Measurements from ENCODE around the gene CD109.

DNA sequence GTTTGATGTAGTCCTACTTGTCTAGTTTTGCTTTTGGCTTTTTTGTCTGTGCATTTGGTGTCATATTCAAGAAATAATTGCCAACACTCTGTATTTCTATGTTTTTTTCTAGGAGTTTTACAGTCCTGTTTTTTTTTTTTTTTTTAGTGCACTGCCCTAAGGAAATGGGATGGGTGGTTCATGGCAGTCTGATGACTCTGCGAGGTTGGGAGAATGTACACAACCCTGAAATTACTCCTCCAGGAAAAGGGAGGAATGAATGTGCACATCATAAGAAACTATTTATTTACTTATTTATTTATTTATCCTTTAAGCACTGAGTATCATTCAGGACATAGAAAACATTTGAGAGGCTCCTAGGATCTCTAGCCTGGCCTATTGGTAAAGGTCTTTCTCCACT lies 27.0 kb upstream of the CD109 start:
- TF ChIP-seq RCOR1 (conservative IDR thresholded peaks at IDR 0.05; ENCODE audit: low read depth, low read length), result no peak
- no peak for TF ChIP-seq JUNB (IDR thresholded peaks at IDR 0.05)
- no peak for TF ChIP-seq ZNF384 (IDR thresholded peaks at IDR 0.05; ENCODE audit: borderline replicate concordance, low read depth, low read length)
- TF ChIP-seq CEBPB (IDR thresholded peaks at IDR 0.05; ENCODE audit: borderline replicate concordance in 1 of 2, low read depth in 2 of 2, low read length in 2 of 2), result no peak
- TF ChIP-seq E2F4 (IDR thresholded peaks at IDR 0.05; ENCODE audit: low read depth, low read length), result no peak
- no peak for TF ChIP-seq CTCF (IDR thresholded peaks at IDR 0.05 in 2 of 3, conservative IDR thresholded peaks at IDR 0.05 in 1 of 3; ENCODE audit: control insufficient read depth in 2 of 3, extremely low read depth in 1 of 3, insufficient read depth in 1 of 3, low read depth in 3 of 3, low read length in 3 of 3)
- no peak for TF ChIP-seq SIN3A (IDR thresholded peaks at IDR 0.05; ENCODE audit: low read depth, low read length)
- no peak for TF ChIP-seq ZBTB40 (IDR thresholded peaks at IDR 0.05; ENCODE audit: borderline replicate concordance)
- TF ChIP-seq CHD1 (IDR thresholded peaks at IDR 0.05; ENCODE audit: low read depth, low read length), result no peak
- no peak for TF ChIP-seq POLR2A (IDR thresholded peaks at IDR 0.05; ENCODE audit: low read depth, low read length)
- TF ChIP-seq EP300 (IDR thresholded peaks at IDR 0.05; ENCODE audit: borderline replicate concordance in 1 of 2, control insufficient read depth in 1 of 2, low read depth in 2 of 2, low read length in 2 of 2), result no peak
- no peak for TF ChIP-seq POLR2AphosphoS5 (IDR thresholded peaks at IDR 0.05; ENCODE audit: low read length)
- TF ChIP-seq NFIC (IDR thresholded peaks at IDR 0.05; ENCODE audit: low read depth, low read length), result no peak
- TF ChIP-seq BCL3 (IDR thresholded peaks at IDR 0.05; ENCODE audit: borderline replicate concordance, insufficient read depth, low read depth, low read length, poor library complexity, severe bottlenecking), result no peak
